Transverse colon (tissue), 4 donors: Measurements from ENCODE around the gene CAT. TPM values are rescaled to one million over a fixed set of nuclear protein-coding genes. Genes with fewer than 3 reads are reported as not detected.

Experiments used
- DNase-seq: peaks from one replicate; pipeline ENCODE4 v3.0.0-alpha.2; 2019
- H3K27ac ChIP-seq, 4 donors: fragments of 200-600 bp; sonication (generic); 2 replicates each; pipeline ENCODE4 v1.5.1; 2016 to 2018; ENCODE audit warnings: inconsistent platforms in 4 of 4
- H3K27me3 ChIP-seq: fragments of 200-600 bp; sonication (generic); 2 replicates; pipeline ENCODE4 v1.5.1; 2017; ENCODE audit warnings: inconsistent platforms
- H3K36me3 ChIP-seq, 4 donors: fragments of 200-600 bp; sonication (generic); 2 replicates each; pipeline ENCODE4 v1.5.1; 2017 to 2019; ENCODE audit warnings: inconsistent platforms in 4 of 4
- H3K4me1 ChIP-seq, 4 donors: fragments of 200-600 bp; sonication (generic); 2 replicates each; pipeline ENCODE4 v1.5.1; 2017 to 2020; ENCODE audit warnings: inconsistent platforms in 4 of 4
- H3K4me3 ChIP-seq, 4 donors: fragments of 200-600 bp; sonication (generic); 1 replicate in 1 of 4; 2 replicates in 3 of 4; pipeline versions ENCODE4 v1.5.1 to v1.6.1; 2017 to 2019; ENCODE audit warnings: inconsistent platforms in 4 of 4
- H3K9me3 ChIP-seq, 2 donors: fragments of 200-600 bp; sonication (generic); 2 replicates each; pipeline ENCODE4 v1.5.1; 2017 to 2019; ENCODE audit warnings: inconsistent platforms in 2 of 2
- EP300 ChIP-seq: sonication (generic); formaldehyde crosslinking; IDR thresholded peaks from one replicate; pipeline ENCODE4 v1.6.1; 2017; ENCODE audit warnings: antibody characterized with exemption, low read depth
- POLR2A ChIP-seq: fragments of 450-650 bp; IDR thresholded peaks from one replicate; pipeline ENCODE4 v1.6.1; 2016; ENCODE audit warnings: antibody characterized with exemption, mild to moderate bottlenecking, moderate library complexity
- POLR2AphosphoS5 ChIP-seq, 3 donors: sonication (generic); formaldehyde crosslinking; IDR thresholded peaks; one replicate each; pipeline ENCODE4 v1.6.1; 2016; ENCODE audit warnings: antibody characterized with exemption in 3 of 3
- WGBS, 2 donors: methylation state at CpG; one replicate each; pipeline ENCODE4 v1.1.5; 2018; ENCODE audit warnings: low coverage in 1 of 2; 5-methylcytosine and 5-hydroxymethylcytosine counted together
- in situ Hi-C, 4 donors: fragments of 200-750 bp; cut with MboI; loops; one replicate each; pipeline versions ENCODE4 v1.15.0 to v1.15.1; 2017; ENCODE audit warnings: low sequenced_read_pairs in 3 of 4, low pct_ligation_motif_present in 1 of 4, low pct_unique_long_range_greater_than_20kb in 1 of 4
- intact Hi-C: fragments of 100-400 bp; cut with DNase I; formaldehyde crosslinking; loops from one replicate; pipeline ENCODE4 v1.15.1; 2023; ENCODE audit warnings: low total_unique reads
- total RNA-seq, 4 donors: library from RNA; depleted of rRNA; stranded (reverse); fragments of >200 nt; gene quantifications; one replicate each; pipeline ENCODE4 v1.1.0, GENCODE V29; 2016
- TF ChIP-seq, protein P1 (sequence below), 5 experiments: fragments of 200-600 bp in 3 of 5; fragments of 450-650 bp in 2 of 5; sonication (generic) in 3 of 5; IDR thresholded peaks; 1 replicate in 2 of 5; 2 replicates in 3 of 5; pipeline ENCODE4 v1.5.1; 2016 to 2017; ENCODE audit warnings: antibody characterized with exemption in 5 of 5, inconsistent platforms in 3 of 5, mild to moderate bottlenecking in 2 of 5, moderate library complexity in 1 of 5

The CAT gene
- total RNA-seq, 4 donors from 2014 or later: 81.2 to 168 (median 133) TPM

- peaks cover 7 to 15% of the 10 kb centered on the region in 2 donors for H3K9me3 ChIP-seq
- TF ChIP-seq, protein P1, sequence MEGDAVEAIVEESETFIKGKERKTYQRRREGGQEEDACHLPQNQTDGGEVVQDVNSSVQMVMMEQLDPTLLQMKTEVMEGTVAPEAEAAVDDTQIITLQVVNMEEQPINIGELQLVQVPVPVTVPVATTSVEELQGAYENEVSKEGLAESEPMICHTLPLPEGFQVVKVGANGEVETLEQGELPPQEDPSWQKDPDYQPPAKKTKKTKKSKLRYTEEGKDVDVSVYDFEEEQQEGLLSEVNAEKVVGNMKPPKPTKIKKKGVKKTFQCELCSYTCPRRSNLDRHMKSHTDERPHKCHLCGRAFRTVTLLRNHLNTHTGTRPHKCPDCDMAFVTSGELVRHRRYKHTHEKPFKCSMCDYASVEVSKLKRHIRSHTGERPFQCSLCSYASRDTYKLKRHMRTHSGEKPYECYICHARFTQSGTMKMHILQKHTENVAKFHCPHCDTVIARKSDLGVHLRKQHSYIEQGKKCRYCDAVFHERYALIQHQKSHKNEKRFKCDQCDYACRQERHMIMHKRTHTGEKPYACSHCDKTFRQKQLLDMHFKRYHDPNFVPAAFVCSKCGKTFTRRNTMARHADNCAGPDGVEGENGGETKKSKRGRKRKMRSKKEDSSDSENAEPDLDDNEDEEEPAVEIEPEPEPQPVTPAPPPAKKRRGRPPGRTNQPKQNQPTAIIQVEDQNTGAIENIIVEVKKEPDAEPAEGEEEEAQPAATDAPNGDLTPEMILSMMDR (IDR thresholded peaks at IDR 0.05): no peak
- TF ChIP-seq POLR2A (no peak), POLR2AphosphoS5 (IDR thresholded peaks at IDR 0.05) (no peak), EP300 (no peak)
- peaks cover 11% of the 10 kb centered on the region for H3K27me3 ChIP-seq
- no peaks in the 10 kb centered on the region for H3K36me3 ChIP-seq
- no peak overlapping the region for H3K4me3 ChIP-seq
- intact Hi-C loops (no loop called here), in situ Hi-C loops (no loop called here)
- WGBS, 2 donors: 90 to 100% methylated on average over 2 of the region's 2 CpGs
- no peaks in the 10 kb centered on the region for H3K4me1 ChIP-seq
- no peak overlapping the region for H3K27ac ChIP-seq
- DNase-seq: no peak
These were observed 26.9 kb upstream of the CAT start for GRCh38 chr11:34411791-34412190.

DNA sequence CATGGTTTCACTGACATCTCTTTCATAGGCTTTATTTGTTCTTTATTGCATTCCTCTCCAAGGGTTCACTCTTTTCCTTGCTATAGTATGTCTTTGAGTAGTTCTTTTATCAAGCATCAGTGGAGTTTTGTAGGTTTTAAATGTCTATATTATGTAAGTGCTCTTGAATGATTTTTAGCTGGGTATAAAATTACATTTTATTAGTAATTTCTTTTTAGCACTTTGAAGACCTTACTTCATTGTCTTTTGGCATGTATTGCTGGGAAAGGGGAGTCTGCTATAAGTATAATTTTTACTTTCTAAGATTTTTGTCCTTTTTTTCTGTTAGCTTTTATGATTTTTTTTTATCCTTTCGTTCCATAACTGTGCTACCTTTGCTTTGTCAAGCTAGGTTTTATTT, 25.5 kb upstream of the CAT start:
- no peaks in the 10 kb centered on the region for H3K36me3 ChIP-seq
- no peak overlapping the region for H3K27ac ChIP-seq
- no peaks in the 10 kb centered on the region for H3K4me1 ChIP-seq
- DNase-seq: no peak
- peaks cover 7 to 15% of the 10 kb centered on the region in 2 donors for H3K9me3 ChIP-seq
- in situ Hi-C loops: no loop called here
- no peak overlapping the region for H3K4me3 ChIP-seq
- TF ChIP-seq POLR2A (no peak), POLR2AphosphoS5 (IDR thresholded peaks at IDR 0.05) (no peak), EP300 (no peak)
- TF ChIP-seq, protein P1 (IDR thresholded peaks at IDR 0.05): no peak
- H3K27me3 ChIP-seq: no peaks in the 10 kb centered on the region
- intact Hi-C loops: no loop called here
- 70 to 91% methylated on average over 1 of the region's 1 CpG for WGBS, 2 donors

DNA sequence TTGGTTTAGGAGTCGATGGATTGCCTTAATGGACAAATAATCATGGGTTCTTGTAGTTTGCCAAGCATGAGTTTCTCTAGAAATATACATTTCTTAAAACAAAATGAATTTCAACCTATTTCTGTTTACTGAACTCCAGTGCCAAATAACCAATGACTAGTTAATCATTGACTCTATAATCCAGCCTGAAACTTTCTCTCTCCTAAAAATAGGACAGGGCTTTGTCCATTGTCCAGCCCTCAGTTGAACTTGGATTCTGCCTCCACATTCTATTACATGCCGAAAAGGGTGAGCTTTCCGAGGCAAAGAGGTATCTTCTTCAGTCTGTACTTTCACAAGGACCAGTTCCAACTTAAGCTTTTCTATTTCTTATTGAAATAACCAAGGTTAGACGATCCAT, 23.2 kb upstream of the CAT start:
- H3K27ac ChIP-seq: no peak overlapping the region
- in situ Hi-C loops: no loop called here
- no peak overlapping the region for H3K4me3 ChIP-seq
- DNase-seq: no peak
- H3K9me3 ChIP-seq: peaks cover 7 to 15% of the 10 kb centered on the region in 2 donors
- no peaks in the 10 kb centered on the region for H3K36me3 ChIP-seq
- TF ChIP-seq, protein P1 (IDR thresholded peaks at IDR 0.05): no peak
- WGBS, 2 donors: 47 to 52% methylated on average over 4 of the region's 4 CpGs
- H3K27me3 ChIP-seq: no peaks in the 10 kb centered on the region
- intact Hi-C loops: no loop called here
- no peaks in the 10 kb centered on the region for H3K4me1 ChIP-seq

GRCh38 chr11:34416088-34416487, 22.6 kb upstream of the CAT start:
- no peak overlapping the region for H3K4me3 ChIP-seq
- TF ChIP-seq POLR2AphosphoS5 (IDR thresholded peaks at IDR 0.05) (no peak), EP300 (no peak), POLR2A (no peak)
- TF ChIP-seq, protein P1 (IDR thresholded peaks at IDR 0.05): no peak
- in situ Hi-C loops: no loop called here
- H3K4me1 ChIP-seq: no peaks in the 10 kb centered on the region
- no peaks in the 10 kb centered on the region for H3K27me3 ChIP-seq
- WGBS, 2 donors: 32% methylated on average over 1 of the region's 1 CpG; no CpG with 5 or more reads in 1 of the 2 donors
- DNase-seq: no peak
- no peak overlapping the region for H3K27ac ChIP-seq
- intact Hi-C loops: no loop called here
- peaks cover 7 to 15% of the 10 kb centered on the region in 2 donors for H3K9me3 ChIP-seq
- no peaks in the 10 kb centered on the region for H3K36me3 ChIP-seq
